ENCODE data around the gene POLR3H. TPM values are rescaled to one million over a fixed set of nuclear protein-coding genes. Genes with fewer than 3 reads are reported as not detected.

The POLR3H gene
- total and polyA plus RNA-seq, 10 of the 15 experiments (the other 5 are each of a cell fraction or from before 2014, with no cell fraction given), result 3.5 to 62.7 (median 24.6) TPM

DNA sequence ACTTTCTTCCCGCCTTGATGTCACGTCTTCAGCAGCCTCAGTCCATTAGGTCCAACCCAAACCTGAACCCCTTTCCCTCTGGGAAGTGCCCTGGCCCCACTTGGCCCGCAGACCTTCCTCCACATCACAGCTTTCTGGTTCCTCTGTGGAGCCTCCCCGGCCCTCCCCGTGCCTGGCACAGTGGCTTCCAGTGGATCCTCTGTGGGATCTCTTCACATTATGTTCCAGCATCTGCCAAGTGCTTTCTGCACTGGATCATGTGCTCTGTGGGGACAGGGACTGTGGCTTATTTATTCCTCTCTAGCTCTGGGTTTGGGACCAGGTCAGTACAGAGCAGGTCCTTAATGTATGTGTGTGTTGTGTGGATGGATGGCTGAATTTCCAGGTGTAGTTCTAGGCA, 30.9 kb downstream of the POLR3H start (continued):
- TF ChIP-seq, protein P1, sequence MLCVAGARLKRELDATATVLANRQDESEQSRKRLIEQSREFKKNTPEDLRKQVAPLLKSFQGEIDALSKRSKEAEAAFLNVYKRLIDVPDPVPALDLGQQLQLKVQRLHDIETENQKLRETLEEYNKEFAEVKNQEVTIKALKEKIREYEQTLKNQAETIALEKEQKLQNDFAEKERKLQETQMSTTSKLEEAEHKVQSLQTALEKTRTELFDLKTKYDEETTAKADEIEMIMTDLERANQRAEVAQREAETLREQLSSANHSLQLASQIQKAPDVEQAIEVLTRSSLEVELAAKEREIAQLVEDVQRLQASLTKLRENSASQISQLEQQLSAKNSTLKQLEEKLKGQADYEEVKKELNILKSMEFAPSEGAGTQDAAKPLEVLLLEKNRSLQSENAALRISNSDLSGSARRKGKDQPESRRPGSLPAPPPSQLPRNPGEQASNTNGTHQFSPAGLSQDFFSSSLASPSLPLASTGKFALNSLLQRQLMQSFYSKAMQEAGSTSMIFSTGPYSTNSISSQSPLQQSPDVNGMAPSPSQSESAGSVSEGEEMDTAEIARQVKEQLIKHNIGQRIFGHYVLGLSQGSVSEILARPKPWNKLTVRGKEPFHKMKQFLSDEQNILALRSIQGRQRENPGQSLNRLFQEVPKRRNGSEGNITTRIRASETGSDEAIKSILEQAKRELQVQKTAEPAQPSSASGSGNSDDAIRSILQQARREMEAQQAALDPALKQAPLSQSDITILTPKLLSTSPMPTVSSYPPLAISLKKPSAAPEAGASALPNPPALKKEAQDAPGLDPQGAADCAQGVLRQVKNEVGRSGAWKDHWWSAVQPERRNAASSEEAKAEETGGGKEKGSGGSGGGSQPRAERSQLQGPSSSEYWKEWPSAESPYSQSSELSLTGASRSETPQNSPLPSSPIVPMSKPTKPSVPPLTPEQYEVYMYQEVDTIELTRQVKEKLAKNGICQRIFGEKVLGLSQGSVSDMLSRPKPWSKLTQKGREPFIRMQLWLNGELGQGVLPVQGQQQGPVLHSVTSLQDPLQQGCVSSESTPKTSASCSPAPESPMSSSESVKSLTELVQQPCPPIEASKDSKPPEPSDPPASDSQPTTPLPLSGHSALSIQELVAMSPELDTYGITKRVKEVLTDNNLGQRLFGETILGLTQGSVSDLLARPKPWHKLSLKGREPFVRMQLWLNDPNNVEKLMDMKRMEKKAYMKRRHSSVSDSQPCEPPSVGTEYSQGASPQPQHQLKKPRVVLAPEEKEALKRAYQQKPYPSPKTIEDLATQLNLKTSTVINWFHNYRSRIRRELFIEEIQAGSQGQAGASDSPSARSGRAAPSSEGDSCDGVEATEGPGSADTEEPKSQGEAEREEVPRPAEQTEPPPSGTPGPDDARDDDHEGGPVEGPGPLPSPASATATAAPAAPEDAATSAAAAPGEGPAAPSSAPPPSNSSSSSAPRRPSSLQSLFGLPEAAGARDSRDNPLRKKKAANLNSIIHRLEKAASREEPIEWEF (IDR thresholded peaks at IDR 0.05; ENCODE audit: insufficient replicate concordance, low read depth, low read length), result no peak
- no peak for TF ChIP-seq RAD51 (IDR thresholded peaks at IDR 0.05)
- no peak for TF ChIP-seq SREBF2 (IDR thresholded peaks at IDR 0.05; ENCODE audit: low read length)
- no peak for TF ChIP-seq DPF2 (IDR thresholded peaks at IDR 0.05)
- no peak for TF ChIP-seq CREB1 (IDR thresholded peaks at IDR 0.05; ENCODE audit: low read depth)

- no peaks in the 10 kb centered on the region for H3K79me2 ChIP-seq (ENCODE audit: control insufficient read depth, insufficient read depth, low read length)
- no peaks in the 10 kb centered on the region for H4K20me1 ChIP-seq (ENCODE audit: control insufficient read depth, insufficient read depth)
- no peaks in the 10 kb centered on the region for H3K27me3 ChIP-seq (replicated peaks in 1 of 2; ENCODE audit: control insufficient read depth in 2 of 2, insufficient read depth in 2 of 2, low read length in 1 of 2)
- SMC1A ChIA-PET (ENCODE audit: uncharacterized antibody, unreplicated experiment), result interaction anchor here (1.1 kb wide), 1 partner anchor 109 kb away, joined by 6 read pairs; no protein-coding TSS in a partner anchor
- BruUV-seq (replicated peaks), result no TSS peak
- ATAC-seq (no peak), DNase-seq (ENCODE audit: low read depth, low spot score) (no peak), FAIRE-seq (no peak)
- CTCF ChIA-PET, result interaction anchor here (0.9 to 1.5 kb wide), 2 partner anchors 87 to 102 kb away, joined by 3 read pairs; no protein-coding TSS in a partner anchor
- H2AFZ ChIP-seq (ENCODE audit: control insufficient read depth, low read depth, low read length), result no peak overlapping the region
- TF ChIP-seq ZSCAN29 (IDR thresholded peaks at IDR 0.05) (no peak), ZNF622 (IDR thresholded peaks at IDR 0.05) (no peak), FOXK2 (IDR thresholded peaks at IDR 0.05) (no peak), SUPT20H (IDR thresholded peaks at IDR 0.05; ENCODE audit: borderline replicate concordance, control insufficient read depth, low read depth, low read length) (no peak), MYC (IDR thresholded peaks at IDR 0.05; ENCODE audit: insufficient read depth, insufficient read length, insufficient replicate concordance, low read length, severe bottlenecking) (no peak)
- no peak overlapping the region for H3K4me2 ChIP-seq (ENCODE audit: control insufficient read depth, insufficient read depth)
- in situ Hi-C loops (cut with MboI) (no loop called here), intact Hi-C loops (cut with micrococcal nuclease; ENCODE audit: unreplicated experiment) (no loop called here)
- POLR2A ChIA-PET, result no interaction called here
- no peak overlapping the region for H3K4me3 ChIP-seq
- RAD21 ChIA-PET (ENCODE audit: unreplicated experiment), result interaction anchor here (0.7 kb wide), 1 partner anchor 109 kb away, joined by 4 read pairs; no protein-coding TSS in a partner anchor
- peaks cover 16 to 71% of the 10 kb centered on the region in 2 experiments for H3K36me3 ChIP-seq (ENCODE audit: control insufficient read depth in 2 of 2, insufficient read depth in 2 of 2, low read length in 1 of 2)
- H3K4me1 ChIP-seq (ENCODE audit: control insufficient read depth, insufficient read depth, low read length), result no peaks in the 10 kb centered on the region
- WGBS (ENCODE audit: insufficient coverage, insufficient replicate concordance, low lambda C conversion rate, missing lambda C conversion rate), result 90% methylated on average over 17 of the region's 17 CpGs
- H3K9me3 ChIP-seq (replicated peaks; ENCODE audit: control insufficient read depth, insufficient read depth, low read length), result no peaks in the 10 kb centered on the region
- H3K9ac ChIP-seq (ENCODE audit: control insufficient read depth, insufficient read depth, low read length), result no peak overlapping the region
- H3K27ac ChIP-seq (ENCODE audit: control insufficient read depth, insufficient read depth), result no peak overlapping the region
Measured at GRCh38 chr22:41512421-41513194, 31.7 kb downstream of the POLR3H start.

Data from GM12878 (cell line).